NB4 (cell line): ENCODE results near the gene CCDC15.

Experiments used
- DNase-seq: peaks from one replicate; pipeline ENCODE4 v3.0.0; 2010; ENCODE audit warnings: low read depth
- H3K4me3 ChIP-seq: one replicate; pipeline ENCODE4 v1.5.1; 2011; ENCODE audit warnings: mild to moderate bottlenecking, low read depth, low read length, moderate library complexity
- MAX ChIP-seq: IDR thresholded peaks from 2 replicates; pipeline ENCODE4 v1.6.1; 2011; ENCODE audit warnings: low read depth, low read length
- MYC ChIP-seq: IDR thresholded peaks from 2 replicates; pipeline ENCODE4 v1.6.1; 2011; ENCODE audit warnings: low read depth, low read length
- POLR2A ChIP-seq: IDR thresholded peaks from 2 replicates; pipeline ENCODE4 v1.6.1; 2011; ENCODE audit warnings: mild to moderate bottlenecking; ENCODE audit not compliant: insufficient read length; ENCODE audit errors: extremely low read depth
- TF ChIP-seq, protein P1 (sequence below): IDR thresholded peaks from one replicate; pipeline ENCODE4 v1.5.1; 2012; ENCODE audit warnings: low read depth, low read length

Gene CCDC15

GRCh38 chr11:124944565-124944964 is 9.4 kb upstream of the CCDC15 start:
- TF ChIP-seq, protein P1, sequence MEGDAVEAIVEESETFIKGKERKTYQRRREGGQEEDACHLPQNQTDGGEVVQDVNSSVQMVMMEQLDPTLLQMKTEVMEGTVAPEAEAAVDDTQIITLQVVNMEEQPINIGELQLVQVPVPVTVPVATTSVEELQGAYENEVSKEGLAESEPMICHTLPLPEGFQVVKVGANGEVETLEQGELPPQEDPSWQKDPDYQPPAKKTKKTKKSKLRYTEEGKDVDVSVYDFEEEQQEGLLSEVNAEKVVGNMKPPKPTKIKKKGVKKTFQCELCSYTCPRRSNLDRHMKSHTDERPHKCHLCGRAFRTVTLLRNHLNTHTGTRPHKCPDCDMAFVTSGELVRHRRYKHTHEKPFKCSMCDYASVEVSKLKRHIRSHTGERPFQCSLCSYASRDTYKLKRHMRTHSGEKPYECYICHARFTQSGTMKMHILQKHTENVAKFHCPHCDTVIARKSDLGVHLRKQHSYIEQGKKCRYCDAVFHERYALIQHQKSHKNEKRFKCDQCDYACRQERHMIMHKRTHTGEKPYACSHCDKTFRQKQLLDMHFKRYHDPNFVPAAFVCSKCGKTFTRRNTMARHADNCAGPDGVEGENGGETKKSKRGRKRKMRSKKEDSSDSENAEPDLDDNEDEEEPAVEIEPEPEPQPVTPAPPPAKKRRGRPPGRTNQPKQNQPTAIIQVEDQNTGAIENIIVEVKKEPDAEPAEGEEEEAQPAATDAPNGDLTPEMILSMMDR, result no peak
- H3K4me3 ChIP-seq, result no peak overlapping the region
- no peak for DNase-seq

DNA sequence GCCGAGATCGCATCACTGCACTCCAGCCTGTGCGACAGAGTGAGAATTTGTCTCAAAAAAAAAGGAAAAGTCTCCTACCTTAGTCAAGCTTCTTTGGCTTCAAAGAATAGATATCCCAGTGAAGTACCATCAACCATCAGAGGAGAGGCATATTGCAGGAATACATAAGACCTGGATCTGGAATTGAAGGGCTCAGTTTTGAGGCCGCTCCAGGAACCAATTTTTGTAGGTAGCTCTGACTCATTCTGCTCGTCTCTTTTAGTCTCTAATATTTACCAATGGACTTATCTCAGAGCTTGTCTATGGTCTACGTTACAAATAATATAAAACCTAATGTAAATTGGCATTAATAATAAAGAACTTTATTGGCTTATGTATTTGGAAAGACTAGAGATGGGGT is 8.2 kb upstream of the CCDC15 start:
- no peak for DNase-seq
- no peak for TF ChIP-seq POLR2A
- TF ChIP-seq MYC, result no peak
- TF ChIP-seq MAX, result no peak
- TF ChIP-seq, protein P1, result no peak
- no peak overlapping the region for H3K4me3 ChIP-seq

GRCh38 chr11:124946735-124947141 is 7.3 kb upstream of the CCDC15 start:
- H3K4me3 ChIP-seq, result no peak overlapping the region
- TF ChIP-seq, protein P1, result no peak
- no peak for TF ChIP-seq MAX
- TF ChIP-seq POLR2A, result no peak
- no peak for TF ChIP-seq MYC
- DNase-seq, result no peak

- DNase-seq, result no peak
- TF ChIP-seq MAX (no peak), POLR2A (no peak), MYC (no peak)
- TF ChIP-seq, protein P1, result no peak
- no peak overlapping the region for H3K4me3 ChIP-seq
Observed at GRCh38 chr11:124950601-124951330, 3.2 kb upstream of the CCDC15 start.

DNA sequence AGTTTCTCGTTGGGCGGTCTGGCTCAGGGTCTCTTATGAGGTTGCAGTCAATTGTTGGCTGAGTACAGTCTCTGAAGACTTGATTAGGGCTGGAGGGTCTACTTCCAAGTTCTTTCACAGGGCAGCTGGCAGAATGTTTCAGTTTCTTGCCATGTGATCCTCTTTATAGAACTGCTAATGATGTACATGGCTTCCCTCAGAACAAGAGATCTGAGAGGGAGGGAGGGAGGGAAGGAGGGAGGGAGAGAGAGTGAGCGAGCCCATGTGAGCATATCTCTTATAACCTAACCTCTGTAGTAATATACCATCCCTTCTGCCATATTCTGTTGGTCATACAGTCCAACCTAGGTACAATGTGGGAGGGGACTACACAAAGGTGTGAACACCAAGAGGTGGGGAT is 2.7 kb upstream of the CCDC15 start:
- H3K4me3 ChIP-seq, result no peak overlapping the region
- no peak for DNase-seq
- TF ChIP-seq, protein P1, result no peak
- TF ChIP-seq POLR2A (no peak), MAX (no peak), MYC (no peak)

- peak; percentile 23 for DNase-seq
Observed at GRCh38 chr11:124954590-124954955, 571 bp downstream of the CCDC15 start.

More at GRCh38 chr11:124954590-124954955, 571 bp downstream of the CCDC15 start:
- peak overlapping the region; percentile 74 for H3K4me3 ChIP-seq
- TF ChIP-seq POLR2A, result no peak
- no peak for TF ChIP-seq MAX
- TF ChIP-seq MYC, result no peak
- TF ChIP-seq, protein P1, result no peak
